ENCODE data around the gene BPIFB6. TPM values are rescaled to one million over a fixed set of nuclear protein-coding genes. Genes with fewer than 3 reads are reported as not detected.

The BPIFB6 gene
- total RNA-seq, 6 experiments from 2014 or later = not detected

GRCh38 chr20:33027769-33028751, 3.4 kb upstream of the BPIFB6 start:
- no peak for DNase-seq
- H3K4me3 Mint-ChIP-seq = no peak overlapping the region
- TF ChIP-seq CTCF (IDR thresholded peaks at IDR 0.05) = no peak
- H3K27ac Mint-ChIP-seq = no peak overlapping the region
- no peaks in the 10 kb centered on the region for H3K4me1 Mint-ChIP-seq (ENCODE audit: low read depth)
- no peaks in the 10 kb centered on the region for H3K36me3 Mint-ChIP-seq (ENCODE audit: low read depth)
- H3K9me3 Mint-ChIP-seq = no peaks in the 10 kb centered on the region
- H3K27me3 Mint-ChIP-seq (ENCODE audit: insufficient read depth) = peaks cover 15% of the 10 kb centered on the region; the same call in 1 of the 2 replicates

DNA sequence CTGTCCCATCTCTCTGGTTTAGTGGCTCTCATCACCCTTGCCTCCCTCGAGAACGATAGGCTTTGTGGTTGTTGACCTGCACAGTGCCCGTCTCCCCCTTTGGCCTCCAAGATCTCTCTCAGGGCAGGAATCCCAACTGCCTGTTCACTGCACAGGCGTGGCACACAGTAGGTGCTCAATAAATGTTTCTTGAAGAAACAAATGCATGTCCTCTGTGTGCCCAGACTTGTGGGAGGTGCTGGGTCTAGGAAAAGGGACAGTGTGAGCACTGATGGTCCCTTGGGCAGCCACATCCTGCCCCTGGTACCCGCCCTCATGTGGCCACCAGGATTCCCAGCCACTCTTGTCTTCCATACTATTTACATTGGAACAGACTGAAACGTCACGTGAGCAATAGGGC, 2.6 kb upstream of the BPIFB6 start:
- no peak for TF ChIP-seq CTCF (IDR thresholded peaks at IDR 0.05)
- Mint-ChIP-seq H3K4me1 (ENCODE audit: low read depth) (no peaks in the 10 kb centered on the region), H3K27ac (no peak overlapping the region)

GRCh38 chr20:33030076-33030475, 1.4 kb upstream of the BPIFB6 start:
- TF ChIP-seq CTCF (IDR thresholded peaks at IDR 0.05) = no peak
- no peak for DNase-seq
- H3K4me3 Mint-ChIP-seq = no peak overlapping the region
- H3K36me3 Mint-ChIP-seq (ENCODE audit: low read depth) = no peaks in the 10 kb centered on the region
- no peaks in the 10 kb centered on the region for H3K9me3 Mint-ChIP-seq
- no peak overlapping the region for H3K27ac Mint-ChIP-seq
- H3K27me3 Mint-ChIP-seq (ENCODE audit: insufficient read depth) = peaks cover 23% of the 10 kb centered on the region; the same call in 1 of the 2 replicates
- H3K4me1 Mint-ChIP-seq (ENCODE audit: low read depth) = no peaks in the 10 kb centered on the region

More for the DNA sequence above, 2.6 kb upstream of the BPIFB6 start:
- Mint-ChIP-seq H3K27me3 (ENCODE audit: insufficient read depth) (peaks cover 19% of the 10 kb centered on the region; the same call in 1 of the 2 replicates), H3K9me3 (no peaks in the 10 kb centered on the region), H3K4me3 (no peak overlapping the region), H3K36me3 (ENCODE audit: low read depth) (no peaks in the 10 kb centered on the region)
- DNase-seq = no peak

GRCh38 chr20:33030569-33030968, 879 bp upstream of the BPIFB6 start:
- no peak for DNase-seq
- Mint-ChIP-seq H3K36me3 (ENCODE audit: low read depth) (no peaks in the 10 kb centered on the region), H3K4me1 (ENCODE audit: low read depth) (no peaks in the 10 kb centered on the region), H3K27me3 (ENCODE audit: insufficient read depth) (peaks cover 27% of the 10 kb centered on the region), H3K9me3 (no peaks in the 10 kb centered on the region), H3K27ac (no peak overlapping the region), H3K4me3 (no peak overlapping the region)
- TF ChIP-seq CTCF (IDR thresholded peaks at IDR 0.05) = no peak

DNA sequence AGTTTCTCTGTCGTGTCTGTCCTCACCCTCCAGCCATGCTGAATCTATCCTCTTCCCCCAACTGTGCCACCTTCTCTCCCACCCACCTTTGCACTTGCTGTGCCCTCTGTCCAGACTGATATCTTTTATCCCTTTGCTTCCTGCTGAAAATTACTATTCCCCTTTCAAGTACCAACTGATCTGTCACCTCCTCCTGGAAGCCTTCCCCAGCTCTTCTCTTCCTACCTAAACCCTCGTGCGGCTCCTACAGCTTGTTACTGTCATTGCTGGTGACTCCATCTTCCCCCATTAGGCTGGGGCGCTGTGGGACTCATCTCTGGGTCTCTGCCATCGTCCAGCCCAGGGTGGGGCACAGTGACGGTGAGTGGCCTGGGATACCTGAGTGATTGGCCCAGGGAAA, 1.1 kb downstream of the BPIFB6 start:
- H3K4me3 Mint-ChIP-seq = no peak overlapping the region
- no peaks in the 10 kb centered on the region for H3K9me3 Mint-ChIP-seq
- H3K27ac Mint-ChIP-seq = no peak overlapping the region

More for the DNA sequence above, 1.1 kb downstream of the BPIFB6 start:
- DNase-seq = no peak
- Mint-ChIP-seq H3K27me3 (ENCODE audit: insufficient read depth) (peaks cover 34% of the 10 kb centered on the region), H3K4me1 (ENCODE audit: low read depth) (no peaks in the 10 kb centered on the region), H3K36me3 (ENCODE audit: low read depth) (no peaks in the 10 kb centered on the region)
- TF ChIP-seq CTCF (IDR thresholded peaks at IDR 0.05) = no peak
